ENCODE measurements around the gene SMIM29. TPM values are rescaled to one million over a fixed set of nuclear protein-coding genes. Genes with fewer than 3 reads are reported as not detected.
A peak's percentile ranks its signal among the peaks of the same experiment; 100 is the strongest.
"Not testable (repeated sequence)": the region's sequence is repeated elsewhere in the genome, so short reads cannot be mapped to it uniquely, and the experiment has no call there.

The SMIM29 gene
- total and polyA plus RNA-seq, 11 donors, result 18.4 to 50.4 (median 31.3) TPM

GRCh38 chr6:34246249-34246562 is 2.6 kb downstream of the SMIM29 start:
- ATAC-seq (no peak), DNase-seq (peak in 1 of 5 donors; percentile 0)
- WGBS, 4 donors, result 72 to 80% (median 77%) methylated on average over 2 of the region's 2 CpGs
- no peaks in the 10 kb centered on the region for H3K27me3 ChIP-seq
- intact Hi-C loops (cut with DNase I), result loop anchor here in 5 of 10 donors (2.0 to 10.0 kb wide), 4 partner anchors 49 to 359 kb away; no protein-coding TSS in a partner anchor
- H3K9me3 ChIP-seq, result no peaks in the 10 kb centered on the region
- no peak for TF ChIP-seq POLR2A (IDR thresholded peaks at IDR 0.05)
- no peak overlapping the region for H3K4me3 ChIP-seq
- H3K36me3 ChIP-seq, result peaks cover 0 to 25% (median 1%) of the 10 kb centered on the region in 9 donors
- H3K27ac ChIP-seq, result no peak overlapping the region
- H3K4me1 ChIP-seq, result peaks cover 0 to 49% (median 29%) of the 10 kb centered on the region in 12 donors

- peak in 1 of 5 donors; percentile 1 for DNase-seq
- H3K27me3 ChIP-seq, H3K9me3 ChIP-seq, H3K4me3 ChIP-seq, ATAC-seq, H3K27ac ChIP-seq: not testable (repeated sequence)
- peaks cover 0 to 49% (median 29%) of the 10 kb centered on the region in 12 donors for H3K4me1 ChIP-seq
- intact Hi-C loops (cut with DNase I), result loop anchor here in 5 of 10 donors (2.0 to 10.0 kb wide), 4 partner anchors 48 to 359 kb away; no protein-coding TSS in a partner anchor
- H3K36me3 ChIP-seq, result peaks cover 0 to 30% (median 2%) of the 10 kb centered on the region in 9 donors
- 78 to 85% (median 84%) methylated on average over 7 of the region's 7 CpGs for WGBS, 4 donors
These were observed 3.1 kb downstream of the SMIM29 start for GRCh38 chr6:34245761-34246140.

GRCh38 chr6:34245032-34245760 is 3.6 kb downstream of the SMIM29 start:
- H3K4me3 ChIP-seq, ATAC-seq, H3K27me3 ChIP-seq, H3K9me3 ChIP-seq: not testable (repeated sequence)
- 83 to 87% (median 86%) methylated on average over 12 to 13 of the region's 13 CpGs for WGBS, 4 donors
- Histone ChIP-seq H3K4me1 (peaks cover 0 to 48% (median 27%) of the 10 kb centered on the region in 12 donors), H3K36me3 (peaks cover 0 to 33% (median 2%) of the 10 kb centered on the region in 9 donors), H3K27ac (peak overlapping the region in 1 of 12 donors; percentile 72)
- intact Hi-C loops (cut with DNase I), result loop anchor here in 5 of 10 donors (5.0 to 10.0 kb wide), 3 partner anchors 48 to 360 kb away; no protein-coding TSS in a partner anchor
- peak in 1 of 5 donors; percentile 30 for DNase-seq

- Histone ChIP-seq H3K4me3 (peak overlapping the region in 1 of 12 donors; percentile 18), H3K27ac (peak overlapping the region in 5 of 12 donors; percentile 3 to 78 (median 72)), H3K36me3 (peaks cover 0 to 33% (median 2%) of the 10 kb centered on the region in 9 donors), H3K9me3 (no peaks in the 10 kb centered on the region), H3K27me3 (no peaks in the 10 kb centered on the region), H3K4me1 (peaks cover 0 to 38% (median 18%) of the 10 kb centered on the region in 12 donors)
- ATAC-seq (peak in 3 of 4 donors; percentile 38 to 57 (median 45)), DNase-seq (peak in 4 of 5 donors; percentile 50 to 86 (median 69))
- intact Hi-C loops (cut with DNase I), result loop anchor here in 2 of 10 donors (5.0 to 10.0 kb wide), 2 partner anchors 47 to 361 kb away; no protein-coding TSS in a partner anchor
- TF ChIP-seq CTCF (IDR thresholded peaks at IDR 0.05), result peak in 3 of 12 donors; percentile 24 to 28 (median 28)
- TF ChIP-seq POLR2A (IDR thresholded peaks at IDR 0.05), result no peak
- 32 to 55% (median 42%) methylated on average over 11 to 19 of the region's 19 CpGs for WGBS, 4 donors
These were observed 4.6 kb downstream of the SMIM29 start for GRCh38 chr6:34243901-34244884.

- Histone ChIP-seq H3K4me1 (peaks cover 0 to 43% (median 16%) of the 10 kb centered on the region in 12 donors), H3K27me3 (no peaks in the 10 kb centered on the region), H3K36me3 (peaks cover 0 to 33% (median 2%) of the 10 kb centered on the region in 9 donors), H3K9me3 (no peaks in the 10 kb centered on the region), H3K4me3 (no peak overlapping the region), H3K27ac (peak overlapping the region in 2 of 12 donors; percentile 73 to 78)
- intact Hi-C loops (cut with DNase I), result loop anchor here in 2 of 10 donors (5.0 to 10.0 kb wide), 2 partner anchors 46 to 362 kb away; no protein-coding TSS in a partner anchor
- 66 to 77% (median 73%) methylated on average over 5 of the region's 5 CpGs for WGBS, 4 donors
- peak in 1 of 5 donors; percentile 51 for DNase-seq
- TF ChIP-seq POLR2A (IDR thresholded peaks at IDR 0.05) (no peak), CTCF (IDR thresholded peaks at IDR 0.05) (no peak)
- ATAC-seq, result no peak
These were observed 5.6 kb downstream of the SMIM29 start for GRCh38 chr6:34243131-34243771.
